Right lobe of liver (tissue), 6 donors: ENCODE results near the gene TNFAIP8L3. TPM values are rescaled to one million over a fixed set of nuclear protein-coding genes. Genes with fewer than 3 reads are reported as not detected.

Source experiments
- ATAC-seq, 4 donors: fragments of 200-7000 bp; cut with Tn5 transposase; one replicate each; pipeline ENCODE4 v1.9.1; 2020; ENCODE audit warnings: mild to moderate bottlenecking in 4 of 4, moderate library complexity in 4 of 4
- DNase-seq, 3 donors: peaks; one replicate each; pipeline ENCODE4 v3.0.0-alpha.2; 2020
- H3K27ac ChIP-seq, 3 donors: fragments of 200-600 bp; one replicate each; pipeline ENCODE4 v1.8.0; 2022
- H3K27me3 ChIP-seq, 2 donors: fragments of 200-600 bp; one replicate each; pipeline ENCODE4 v1.8.0; 2022
- H3K36me3 ChIP-seq, 4 donors: fragments of 200-600 bp; sonication (generic) in 1 of 4; one replicate each; pipeline versions ENCODE4 v1.5.1 to v1.8.0; 2017 to 2022; ENCODE audit warnings: control low read depth in 1 of 4
- H3K4me1 ChIP-seq, 4 donors: fragments of 200-600 bp; sonication (generic) in 1 of 4; one replicate each; pipeline versions ENCODE4 v1.5.1 to v1.8.0; 2017 to 2022; ENCODE audit warnings: control low read depth in 1 of 4
- H3K4me3 ChIP-seq, 3 donors: fragments of 200-600 bp; one replicate each; pipeline ENCODE4 v1.8.0; 2022
- H3K9me3 ChIP-seq, 4 donors: fragments of 200-600 bp; sonication (generic) in 1 of 4; one replicate each; pipeline versions ENCODE4 v1.5.1 to v1.8.0; 2017 to 2022; ENCODE audit warnings: control low read depth in 1 of 4
- POLR2A ChIP-seq: fragments of 450-650 bp; IDR thresholded peaks from one replicate; pipeline ENCODE4 v1.6.1; 2017; ENCODE audit warnings: antibody characterized with exemption, mild to moderate bottlenecking
- WGBS: methylation state at CpG from one replicate; pipeline ENCODE4 v1.1.6; 2018; ENCODE audit warnings: low coverage, low lambda C conversion rate; ENCODE audit not compliant: insufficient coverage; ENCODE audit errors: missing lambda C conversion rate; 5-methylcytosine and 5-hydroxymethylcytosine counted together
- intact Hi-C, 2 donors: fragments of 100-400 bp; cut with DNase I; formaldehyde crosslinking; loops; one replicate each; pipeline versions ENCODE4 v1.11.2 to v1.14.1; 2022
- total RNA-seq, 6 experiments: library from RNA; depleted of rRNA in 2 of 6; stranded (reverse); fragments of >200 nt in 2 of 6; fragmentation: NEBNext Ultra II Directional in 3 of 6; extraction: Animal tissue kit (Norgen Biotek cat#: 25700) in 3 of 6; gene quantifications; one replicate each; pipeline versions ENCODE4 v1.1.0 to v1.2.4, GENCODE V29; 2016 to 2023
- TF ChIP-seq, protein P1 (sequence below), 4 donors: fragments of 200-600 bp in 3 of 4; fragments of 450-650 bp in 1 of 4; IDR thresholded peaks; one replicate each; pipeline versions ENCODE4 v1.5.1 to v1.8.0; 2016 to 2022; ENCODE audit warnings: antibody characterized with exemption in 4 of 4, mild to moderate bottlenecking in 2 of 4
- donor health status: DM: no; HTN: yes; CAD: no.
- donor health status: DM: no; HTN: no; CAD: no.
- donor health status: DM: no; HTN: no; CAD: no.
- donor health status: DM: no; HTN: yes; CAD: no.
- donor health status: DM: no; HTN: yes; CAD: no.

Gene TNFAIP8L3
- total RNA-seq, 6 experiments from 2014 or later = 0.49 to 2.0 (median 0.95) TPM

- Histone ChIP-seq H3K27ac (no peak overlapping the region), H3K4me1 (no peaks in the 10 kb centered on the region), H3K4me3 (no peak overlapping the region), H3K27me3 (no peaks in the 10 kb centered on the region), H3K9me3 (no peaks in the 10 kb centered on the region), H3K36me3 (no peaks in the 10 kb centered on the region)
- TF ChIP-seq POLR2A = no peak
- TF ChIP-seq, protein P1, sequence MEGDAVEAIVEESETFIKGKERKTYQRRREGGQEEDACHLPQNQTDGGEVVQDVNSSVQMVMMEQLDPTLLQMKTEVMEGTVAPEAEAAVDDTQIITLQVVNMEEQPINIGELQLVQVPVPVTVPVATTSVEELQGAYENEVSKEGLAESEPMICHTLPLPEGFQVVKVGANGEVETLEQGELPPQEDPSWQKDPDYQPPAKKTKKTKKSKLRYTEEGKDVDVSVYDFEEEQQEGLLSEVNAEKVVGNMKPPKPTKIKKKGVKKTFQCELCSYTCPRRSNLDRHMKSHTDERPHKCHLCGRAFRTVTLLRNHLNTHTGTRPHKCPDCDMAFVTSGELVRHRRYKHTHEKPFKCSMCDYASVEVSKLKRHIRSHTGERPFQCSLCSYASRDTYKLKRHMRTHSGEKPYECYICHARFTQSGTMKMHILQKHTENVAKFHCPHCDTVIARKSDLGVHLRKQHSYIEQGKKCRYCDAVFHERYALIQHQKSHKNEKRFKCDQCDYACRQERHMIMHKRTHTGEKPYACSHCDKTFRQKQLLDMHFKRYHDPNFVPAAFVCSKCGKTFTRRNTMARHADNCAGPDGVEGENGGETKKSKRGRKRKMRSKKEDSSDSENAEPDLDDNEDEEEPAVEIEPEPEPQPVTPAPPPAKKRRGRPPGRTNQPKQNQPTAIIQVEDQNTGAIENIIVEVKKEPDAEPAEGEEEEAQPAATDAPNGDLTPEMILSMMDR (IDR thresholded peaks at IDR 0.05) = no peak
- ATAC-seq = no peak
- intact Hi-C loops = no loop called here
- WGBS = 100% methylated on average over 1 of the region's 1 CpG
- no peak for DNase-seq
Measured at GRCh38 chr15:51053571-51053970, 41.1 kb downstream of the TNFAIP8L3 start.

DNA sequence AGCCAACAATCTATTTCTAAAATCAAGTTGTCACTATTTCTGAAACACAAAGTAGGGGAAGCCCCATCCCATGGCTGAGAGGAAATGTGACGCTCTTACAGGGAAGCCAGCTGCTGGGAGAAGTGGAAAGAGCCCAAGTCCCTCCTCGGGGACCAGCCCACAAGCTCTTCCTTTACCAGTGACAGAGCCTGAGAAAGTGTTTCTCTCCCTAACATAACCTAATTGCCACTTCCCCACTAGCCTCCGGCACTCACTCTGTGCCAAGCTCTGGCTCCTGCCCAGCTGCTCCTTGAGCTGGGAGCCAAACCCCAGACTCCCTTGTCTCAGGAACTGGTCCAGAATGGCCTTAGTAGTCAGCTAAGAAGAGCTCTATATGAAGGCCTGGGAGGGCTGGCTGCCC lies 42.9 kb downstream of the TNFAIP8L3 start:
- H3K27me3 ChIP-seq = no peaks in the 10 kb centered on the region
- WGBS = 46% methylated on average over 3 of the region's 3 CpGs
- TF ChIP-seq, protein P1 (IDR thresholded peaks at IDR 0.05) = no peak
- TF ChIP-seq POLR2A = no peak
- DNase-seq (no peak), ATAC-seq (peak in 3 of 4 donors; percentile 29 to 52 (median 47))
- no peak overlapping the region for H3K4me3 ChIP-seq
- peaks cover 0 to 15% (median 4%) of the 10 kb centered on the region in 4 donors for H3K4me1 ChIP-seq
- H3K36me3 ChIP-seq = no peaks in the 10 kb centered on the region
- H3K9me3 ChIP-seq = no peaks in the 10 kb centered on the region
- no peak overlapping the region for H3K27ac ChIP-seq
- intact Hi-C loops = no loop called here

DNA sequence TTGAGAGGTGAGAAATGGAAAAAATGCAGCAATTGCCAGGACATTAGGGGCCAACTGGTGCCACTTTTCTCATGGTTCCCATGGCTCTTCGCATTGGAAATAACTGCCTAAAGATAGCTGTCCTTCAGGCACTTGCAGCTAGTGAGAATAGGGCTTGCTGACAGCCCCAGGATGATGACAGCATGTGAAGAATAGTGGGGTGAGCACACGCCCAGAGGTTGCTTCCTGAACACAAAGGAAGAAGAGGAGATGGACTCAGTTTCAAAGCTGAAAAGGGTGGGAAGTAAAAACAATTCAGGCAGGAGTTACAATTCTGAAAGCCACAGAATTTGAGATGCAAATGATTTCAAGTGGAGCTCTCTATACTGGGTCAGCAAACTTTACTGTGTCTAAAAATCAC lies 45.6 kb downstream of the TNFAIP8L3 start:
- WGBS = 60% methylated on average over 1 of the region's 2 CpGs
- DNase-seq = no peak
- H3K9me3 ChIP-seq = no peaks in the 10 kb centered on the region
- H3K27ac ChIP-seq = no peak overlapping the region
- H3K27me3 ChIP-seq = no peaks in the 10 kb centered on the region
- no peak for TF ChIP-seq POLR2A
- TF ChIP-seq, protein P1 (IDR thresholded peaks at IDR 0.05) = no peak
- ATAC-seq = no peak
- H3K36me3 ChIP-seq = no peaks in the 10 kb centered on the region
- intact Hi-C loops = no loop called here
- H3K4me1 ChIP-seq = peaks cover 0 to 26% (median 4%) of the 10 kb centered on the region in 4 donors
- H3K4me3 ChIP-seq = no peak overlapping the region

DNA sequence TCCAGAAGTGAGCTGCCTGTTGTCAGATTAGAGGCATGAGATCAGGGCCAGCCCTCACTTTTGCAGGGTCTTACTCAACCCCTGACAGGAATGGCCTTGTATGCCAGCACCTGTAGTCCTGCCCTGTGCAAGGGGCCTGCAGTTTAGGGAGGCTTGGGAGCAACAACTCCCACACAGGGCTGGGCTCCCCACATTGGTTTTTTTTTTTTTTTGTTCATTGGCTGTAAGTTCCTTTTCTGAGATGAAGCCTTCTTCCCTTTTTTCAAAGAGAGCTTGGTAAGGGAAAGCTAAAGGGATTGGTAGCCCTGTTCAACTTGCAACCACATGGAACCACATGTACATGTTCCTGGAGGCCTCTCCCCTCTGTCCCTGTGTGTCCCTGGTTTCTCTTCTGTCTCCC lies 46.4 kb downstream of the TNFAIP8L3 start:
- peak in 1 of 4 donors; percentile 10 for ATAC-seq
- H3K36me3 ChIP-seq = no peaks in the 10 kb centered on the region
- no peaks in the 10 kb centered on the region for H3K27me3 ChIP-seq
- no peak for DNase-seq
- peaks cover 0 to 26% (median 4%) of the 10 kb centered on the region in 4 donors for H3K4me1 ChIP-seq
- intact Hi-C loops = no loop called here
- H3K9me3 ChIP-seq = no peaks in the 10 kb centered on the region
- TF ChIP-seq, protein P1 (IDR thresholded peaks at IDR 0.05) = no peak
- TF ChIP-seq POLR2A = no peak
- no peak overlapping the region for H3K4me3 ChIP-seq
- H3K27ac ChIP-seq = no peak overlapping the region
